Prostate gland (tissue), 2 donors: Measurements from ENCODE around the gene SMIM20. TPM values are rescaled to one million over a fixed set of nuclear protein-coding genes. Genes with fewer than 3 reads are reported as not detected.

Experiments used
- DNase-seq: peaks from one replicate; pipeline ENCODE4 v3.0.0-alpha.2; 2019; ENCODE audit warnings: low spot score
- H3K27ac ChIP-seq, 2 donors: fragments of 200-600 bp; sonication (generic); 2 replicates each; pipeline ENCODE4 v1.5.1; 2017 to 2019
- H3K27me3 ChIP-seq: fragments of 200-600 bp; sonication (generic); replicated peaks from 2 replicates; pipeline ENCODE4 v1.5.1; 2019; ENCODE audit not compliant: insufficient read depth
- H3K36me3 ChIP-seq, 2 donors: fragments of 200-600 bp; sonication (generic); 1 replicate in 1 of 2; 2 replicates in 1 of 2; pipeline versions ENCODE4 v1.5.1 to v1.8.1; 2017 to 2019
- H3K4me1 ChIP-seq: fragments of 200-600 bp; sonication (generic); replicated peaks from 2 replicates; pipeline ENCODE4 v1.5.1; 2019
- H3K4me3 ChIP-seq, 2 donors: fragments of 200-600 bp; sonication (generic); 2 replicates each; pipeline ENCODE4 v1.5.1; 2017 to 2019
- H3K9me3 ChIP-seq: fragments of 200-600 bp; sonication (generic); 2 replicates; pipeline ENCODE4 v1.5.1; 2017
- CTCF ChIP-seq, 4 experiments: fragments of 200-600 bp in 2 of 4; fragments of 450-650 bp in 2 of 4; sonication (generic) in 2 of 4; IDR thresholded peaks; 1 replicate in 3 of 4; 2 replicates in 1 of 4; pipeline ENCODE4 v1.5.1; 2016 to 2019; ENCODE audit warnings: antibody characterized with exemption in 4 of 4, mild to moderate bottlenecking in 2 of 4, moderate library complexity in 2 of 4
- POLR2A ChIP-seq: fragments of 450-650 bp; IDR thresholded peaks from one replicate; pipeline ENCODE4 v1.6.1; 2016; ENCODE audit warnings: antibody characterized with exemption, mild to moderate bottlenecking
- POLR2AphosphoS5 ChIP-seq: sonication (generic); formaldehyde crosslinking; IDR thresholded peaks from one replicate; pipeline ENCODE4 v1.6.1; 2017; ENCODE audit warnings: antibody characterized with exemption
- WGBS: methylation state at CpG from one replicate; pipeline ENCODE4 v1.1.5; 2018; 5-methylcytosine and 5-hydroxymethylcytosine counted together
- intact Hi-C: fragments of 100-400 bp; cut with DNase I; formaldehyde crosslinking; loops from one replicate; pipeline ENCODE4 v1.14.2; 2022
- total RNA-seq, 2 donors: library from RNA; depleted of rRNA; stranded (reverse); fragments of >200 nt; gene quantifications; one replicate each; pipeline ENCODE4 v1.1.0, GENCODE V29; 2016

SMIM20 gene
- total RNA-seq, 2 donors from 2014 or later, result 34.7 to 35.7 TPM

- no peaks in the 10 kb centered on the region for H3K27me3 ChIP-seq
- no peak overlapping the region for H3K4me3 ChIP-seq
- H3K36me3 ChIP-seq, result no peaks in the 10 kb centered on the region
- H3K27ac ChIP-seq, result no peak overlapping the region
- no peak for DNase-seq
- H3K9me3 ChIP-seq, result no peaks in the 10 kb centered on the region
- no peaks in the 10 kb centered on the region for H3K4me1 ChIP-seq
- WGBS, result 16% methylated on average over 1 of the region's 1 CpG
- intact Hi-C loops, result no loop called here
- TF ChIP-seq POLR2AphosphoS5 (no peak), POLR2A (no peak), CTCF (IDR thresholded peaks at IDR 0.05) (no peak)
These were observed 23.8 kb downstream of the SMIM20 start for GRCh38 chr4:25937801-25938200.

DNA sequence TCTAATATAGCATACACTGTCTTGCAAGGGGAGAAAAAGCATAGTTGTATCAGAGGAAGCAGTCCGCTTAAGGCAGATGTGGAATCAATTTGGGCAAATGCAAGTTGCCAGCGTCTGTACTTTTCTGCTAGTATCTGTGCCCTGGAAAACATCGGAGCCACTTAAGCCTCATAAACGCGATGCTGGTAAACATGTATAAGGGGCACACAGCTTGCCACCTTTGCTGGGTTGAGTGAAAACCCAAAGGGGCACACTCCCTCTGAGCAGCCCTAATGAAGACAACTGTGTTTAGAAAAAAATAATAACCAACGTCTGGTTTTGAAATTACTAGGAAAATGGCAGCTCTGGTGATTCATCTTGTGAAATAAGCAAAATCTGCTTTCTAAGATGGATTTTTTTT, 24.3 kb downstream of the SMIM20 start:
- Histone ChIP-seq H3K27me3 (no peaks in the 10 kb centered on the region), H3K36me3 (no peaks in the 10 kb centered on the region), H3K4me3 (no peak overlapping the region), H3K4me1 (no peaks in the 10 kb centered on the region), H3K27ac (no peak overlapping the region), H3K9me3 (no peaks in the 10 kb centered on the region)
- 50% methylated on average over 6 of the region's 6 CpGs for WGBS
- no peak for DNase-seq
- intact Hi-C loops, result no loop called here
- TF ChIP-seq POLR2AphosphoS5, result no peak
- no peak for TF ChIP-seq POLR2A
- no peak for TF ChIP-seq CTCF (IDR thresholded peaks at IDR 0.05)

- 75% methylated on average over 3 of the region's 3 CpGs for WGBS
- no peak for TF ChIP-seq POLR2AphosphoS5
- no peak for TF ChIP-seq CTCF (IDR thresholded peaks at IDR 0.05)
- TF ChIP-seq POLR2A, result no peak
- H3K4me3 ChIP-seq, result no peak overlapping the region
- DNase-seq, result no peak
- no peaks in the 10 kb centered on the region for H3K27me3 ChIP-seq
- intact Hi-C loops, result no loop called here
- H3K4me1 ChIP-seq, result no peaks in the 10 kb centered on the region
- no peaks in the 10 kb centered on the region for H3K36me3 ChIP-seq
- H3K27ac ChIP-seq, result no peak overlapping the region
- no peaks in the 10 kb centered on the region for H3K9me3 ChIP-seq
These were observed 24.8 kb downstream of the SMIM20 start for GRCh38 chr4:25938787-25939186.

- H3K27ac ChIP-seq, result no peak overlapping the region
- no peak for DNase-seq
- H3K27me3 ChIP-seq, result no peaks in the 10 kb centered on the region
- no peak overlapping the region for H3K4me3 ChIP-seq
- H3K9me3 ChIP-seq, result no peaks in the 10 kb centered on the region
- H3K4me1 ChIP-seq, result no peaks in the 10 kb centered on the region
- intact Hi-C loops, result no loop called here
- WGBS, result 84% methylated on average over 4 of the region's 4 CpGs
- TF ChIP-seq POLR2A (no peak), CTCF (IDR thresholded peaks at IDR 0.05) (no peak), POLR2AphosphoS5 (no peak)
- H3K36me3 ChIP-seq, result no peaks in the 10 kb centered on the region
These were observed 25.3 kb downstream of the SMIM20 start for GRCh38 chr4:25939330-25939729.

GRCh38 chr4:25941457-25942221, 27.6 kb downstream of the SMIM20 start:
- no peak for DNase-seq
- H3K36me3 ChIP-seq, result no peaks in the 10 kb centered on the region
- intact Hi-C loops, result no loop called here
- H3K9me3 ChIP-seq, result no peaks in the 10 kb centered on the region
- no peak for TF ChIP-seq POLR2AphosphoS5
- no peak for TF ChIP-seq POLR2A
- no peak for TF ChIP-seq CTCF (IDR thresholded peaks at IDR 0.05)
- H3K4me3 ChIP-seq, result no peak overlapping the region
- no peak overlapping the region for H3K27ac ChIP-seq
- H3K27me3 ChIP-seq, result no peaks in the 10 kb centered on the region
- H3K4me1 ChIP-seq, result no peaks in the 10 kb centered on the region
- WGBS, result 92% methylated on average over 3 of the region's 3 CpGs
